IMR-90 (cell line): ENCODE measurements around the gene KCMF1. TPM values are rescaled to one million over a fixed set of nuclear protein-coding genes. Genes with fewer than 3 reads are reported as not detected.

Source experiments
- ATAC-seq: fragments of 200-7000 bp; cut with Tn5 transposase; 2 replicates; pipeline ENCODE4 v1.9.1; 2020; ENCODE audit warnings: low read depth, mild to moderate bottlenecking, moderate library complexity
- BruUV-seq: library from RNA; stranded (reverse); fragments of 400-500 nt; replicated peaks from 2 replicates; lab custom pipeline; 2021; lab: Mats Ljungman, UMichigan
- CTCF ChIA-PET: fragments of 300-600 bp; formaldehyde crosslinking; extraction: SDS; loops from one replicate; lab custom pipeline; 2021; ENCODE audit warnings: antibody characterized with exemption; lab: Yijun Ruan, JAX
- POLR2A ChIA-PET: fragments of 300-600 bp; sonication (Branson Sonifier 250); formaldehyde crosslinking; loops from one replicate; lab custom pipeline; 2022; ENCODE audit warnings: antibody characterized with exemption; ENCODE audit not compliant: unreplicated experiment; lab: Charles Lee
- DNase-seq: peaks from one replicate; pipeline ENCODE4 v3.0.0; 2013
- H2AFZ ChIP-seq: replicated peaks from 2 replicates; pipeline ENCODE3; 2013; ENCODE audit warnings: low read length, mild to moderate bottlenecking; ENCODE audit not compliant: poor library complexity
- H2AK5ac ChIP-seq: 2 replicates; pipeline ENCODE4 v1.6.1; 2013; ENCODE audit warnings: low read depth, low read length, inconsistent platforms
- H2AK9ac ChIP-seq: replicated peaks from 2 replicates; pipeline ENCODE3; 2013; ENCODE audit warnings: mild to moderate bottlenecking, low read depth, low read length, moderate library complexity; ENCODE audit not compliant: poor library complexity
- H2BK120ac ChIP-seq: 2 replicates; pipeline ENCODE4 v1.6.1; 2013; ENCODE audit warnings: low read depth, low read length, inconsistent platforms
- H2BK15ac ChIP-seq: 3 replicates; pipeline ENCODE4 v1.6.1; 2013; ENCODE audit warnings: low read depth, low read length, inconsistent platforms
- H2BK20ac ChIP-seq: 2 replicates; pipeline ENCODE4 v1.6.1; 2013; ENCODE audit warnings: low read depth, mild to moderate bottlenecking, inconsistent platforms, low read length, moderate library complexity
- H2BK5ac ChIP-seq: 2 replicates; pipeline ENCODE4 v1.6.1; 2013; ENCODE audit warnings: mild to moderate bottlenecking, low read depth, low read length, inconsistent platforms; ENCODE audit not compliant: poor library complexity, severe bottlenecking
- H3K14ac ChIP-seq: replicated peaks from 2 replicates; pipeline ENCODE4 v1.6.1; 2013; ENCODE audit warnings: low read depth, low read length, inconsistent platforms
- H3K18ac ChIP-seq: 2 replicates; pipeline ENCODE4 v1.6.1; 2013; ENCODE audit warnings: low read depth, low read length, control low read depth
- H3K23ac ChIP-seq: 2 replicates; pipeline ENCODE4 v1.6.1; 2013; ENCODE audit warnings: low read depth, low read length, inconsistent platforms
- H3K27ac ChIP-seq: 2 replicates; pipeline ENCODE4 v1.5.1; 2013; ENCODE audit warnings: mild to moderate bottlenecking, control low read depth, low read length; ENCODE audit not compliant: insufficient read depth
- H3K27me3 ChIP-seq: 2 replicates; pipeline ENCODE4 v1.6.1; 2013; ENCODE audit warnings: low read length; ENCODE audit not compliant: control insufficient read depth, insufficient read depth
- H3K36me3 ChIP-seq: 2 replicates; pipeline ENCODE4 v1.6.1; 2013; ENCODE audit warnings: low read length, mixed read lengths; ENCODE audit not compliant: control insufficient read depth, insufficient read depth
- H3K4ac ChIP-seq: 2 replicates; pipeline ENCODE4 v1.6.1; 2013; ENCODE audit warnings: low read depth, low read length, inconsistent platforms
- H3K4me1 ChIP-seq: 2 replicates; pipeline ENCODE4 v1.6.1; 2013; ENCODE audit warnings: low read length, mixed read lengths; ENCODE audit not compliant: control insufficient read depth, insufficient read depth
- H3K4me2 ChIP-seq: 2 replicates; pipeline ENCODE4 v1.6.1; 2013; ENCODE audit warnings: low read depth, mild to moderate bottlenecking, control low read depth, low read length, moderate library complexity
- H3K4me3 ChIP-seq: 2 replicates; pipeline ENCODE4 v1.5.1; 2013; ENCODE audit warnings: low read depth, mild to moderate bottlenecking, control low read depth, low read length, moderate library complexity; ENCODE audit not compliant: insufficient read depth
- H3K56ac ChIP-seq: 2 replicates; pipeline ENCODE4 v1.6.1; 2013; ENCODE audit warnings: low read length, inconsistent platforms; ENCODE audit not compliant: insufficient read depth; ENCODE audit errors: extremely low read depth
- H3K79me1 ChIP-seq, 2 experiments: 2 replicates each; pipeline ENCODE4 v1.6.1; 2013; ENCODE audit warnings: low read length in 2 of 2, inconsistent platforms in 1 of 2, low read depth in 1 of 2
- H3K9ac ChIP-seq: 2 replicates; pipeline ENCODE4 v1.6.1; 2013; ENCODE audit warnings: low read depth, low read length, control low read depth
- H3K9me1 ChIP-seq: 2 replicates; pipeline ENCODE4 v1.6.1; 2013; ENCODE audit warnings: low read length, inconsistent platforms; ENCODE audit not compliant: insufficient read depth
- H3K9me3 ChIP-seq: 2 replicates; pipeline ENCODE4 v1.6.1; 2013; ENCODE audit warnings: low read length; ENCODE audit not compliant: control insufficient read depth, insufficient read depth
- H4K20me1 ChIP-seq: 2 replicates; pipeline ENCODE4 v1.6.1; 2013; ENCODE audit warnings: low read length, inconsistent platforms; ENCODE audit not compliant: insufficient read depth
- H4K5ac ChIP-seq: 2 replicates; pipeline ENCODE4 v1.6.1; 2013; ENCODE audit warnings: mild to moderate bottlenecking, low read depth, low read length, control low read depth
- H4K8ac ChIP-seq, 2 experiments: 2 replicates each; pipeline ENCODE4 v1.6.1; 2013; ENCODE audit warnings: low read depth in 2 of 2, low read length in 2 of 2, control low read depth in 1 of 2, inconsistent platforms in 1 of 2
- H4K91ac ChIP-seq: 2 replicates; pipeline ENCODE4 v1.6.1; 2013; ENCODE audit warnings: low read depth, low read length, inconsistent platforms; ENCODE audit not compliant: insufficient read depth
- CHD1 ChIP-seq: IDR thresholded peaks from 2 replicates; pipeline ENCODE4 v1.6.1; 2012; ENCODE audit warnings: low read depth, low read length, improper control_type of control experiment
- ELK1 ChIP-seq: fragments of 150-350 bp; IDR thresholded peaks from 2 replicates; pipeline ENCODE4 v1.6.1; 2016; ENCODE audit warnings: low read depth, mild to moderate bottlenecking, low read length, moderate library complexity, borderline replicate concordance
- MAFK ChIP-seq: IDR thresholded peaks from 2 replicates; pipeline ENCODE4 v1.6.1; 2012; ENCODE audit warnings: low read depth, low read length, improper control_type of control experiment
- WGBS, 2 experiments: methylation state at CpG; one replicate each; pipeline versions ENCODE4 v1.1.5 to v1.1.7; 2013; ENCODE audit warnings: missing lambda C conversion rate in 2 of 2; ENCODE audit not compliant: insufficient read length in 1 of 2; ENCODE audit errors: extremely low coverage in 2 of 2; 5-methylcytosine and 5-hydroxymethylcytosine counted together
- dilution Hi-C: fragments of 300-500 bp; cut with HindIII; formaldehyde crosslinking; loops from one replicate; pipeline ENCODE4 v1.14.3; 2018; ENCODE audit warnings: low sequenced_read_pairs; ENCODE audit not compliant: unreplicated experiment
- in situ Hi-C: fragments of 300-500 bp; cut with MboI; formaldehyde crosslinking; loops from 3 replicates; pipeline ENCODE4 v1.14.3; 2019; ENCODE audit warnings: low sequenced_read_pairs, inconsistent platforms, mixed read lengths
- intact Hi-C: fragments of 100-400 bp; cut with micrococcal nuclease; formaldehyde crosslinking; loops from 2 replicates; pipeline ENCODE4 v1.10.0; 2022
- polyA plus RNA-seq, 3 experiments: library from polyadenylated mRNA; depleted of rRNA; stranded (reverse); fragments of >200 nt; gene quantifications; 2 replicates each; pipeline ENCODE4 v1.2.3, GENCODE V29; 2012; ENCODE audit warnings: low replicate concordance in 1 of 3
- total RNA-seq: library from RNA; depleted of rRNA; stranded (reverse); fragments of >200 nt; gene quantifications from 2 replicates; pipeline ENCODE4 v1.2.3, GENCODE V29; 2012

Gene KCMF1
- total and polyA plus RNA-seq, 2 of the 4 experiments (the other 2 are of a cell fraction) = 49.9 to 108 TPM

GRCh38 chr2:85010404-85010803 is 39.4 kb downstream of the KCMF1 start:
- BruUV-seq = no TSS peak
- in situ Hi-C loops = no loop called here
- Histone ChIP-seq H3K79me1 (peaks cover 15 to 70% of the 10 kb centered on the region in 2 experiments), H2AK9ac (no peak overlapping the region), H2BK20ac (no peak overlapping the region), H3K9me1 (peaks cover 25% of the 10 kb centered on the region), H3K36me3 (peaks cover 13% of the 10 kb centered on the region), H3K4ac (no peak overlapping the region), H2AFZ (no peak overlapping the region), H4K8ac (no peak overlapping the region), H3K4me2 (no peak overlapping the region), H2BK5ac (no peak overlapping the region), H4K5ac (no peak overlapping the region), H3K18ac (no peak overlapping the region), H3K56ac (no peak overlapping the region), H3K9ac (no peak overlapping the region), H3K4me1 (peaks cover 15% of the 10 kb centered on the region), H3K23ac (no peak overlapping the region), H3K9me3 (no peaks in the 10 kb centered on the region), H2AK5ac (no peak overlapping the region), H4K20me1 (peaks cover 75% of the 10 kb centered on the region), H3K4me3 (no peak overlapping the region), H3K27me3 (no peaks in the 10 kb centered on the region), H3K27ac (no peak overlapping the region), H2BK120ac (no peak overlapping the region), H4K91ac (no peak overlapping the region), H2BK15ac (no peak overlapping the region), H3K14ac (no peak overlapping the region)
- no CpG with 5 or more reads among the region's 1 CpG for WGBS, 2 experiments
- DNase-seq (no peak), ATAC-seq (no peak)
- ChIA-PET POLR2A (no interaction called here), CTCF (no interaction called here)
- dilution Hi-C loops = no loop called here
- TF ChIP-seq CHD1 (no peak), ELK1 (no peak), MAFK (no peak)
- intact Hi-C loops = no loop called here
